22Rv1 (cell line): Measurements from ENCODE around the gene WDFY2.

Experiments
- CTCF ChIP-seq: fragments of 450-650 bp; IDR thresholded peaks from 2 replicates; pipeline ENCODE4 v1.5.1; 2017; ENCODE audit warnings: mild to moderate bottlenecking
- ZFX ChIP-seq: fragments of 450-650 bp; IDR thresholded peaks from 2 replicates; pipeline ENCODE4 v1.6.1; 2017; ENCODE audit warnings: antibody characterized with exemption, borderline replicate concordance

GRCh38 chr13:51541809-51542258 is 42.4 kb upstream of the WDFY2 start:
- TF ChIP-seq CTCF: no peak
- no peak for TF ChIP-seq ZFX
